GM19395 (cell line): ENCODE results near the gene MRPS18B.
"Not testable (repeated sequence)": the region's sequence is repeated elsewhere in the genome, so short reads cannot be mapped to it uniquely, and the experiment has no call there.

ENCODE experiments used
- ATAC-seq: cut with Tn5 transposase; IDR thresholded peaks from one replicate; pipeline ENCODE4 v1.9.1; 2021; ENCODE audit warnings: mild to moderate bottlenecking, moderate library complexity; ENCODE audit not compliant: unreplicated experiment

Gene MRPS18B

DNA sequence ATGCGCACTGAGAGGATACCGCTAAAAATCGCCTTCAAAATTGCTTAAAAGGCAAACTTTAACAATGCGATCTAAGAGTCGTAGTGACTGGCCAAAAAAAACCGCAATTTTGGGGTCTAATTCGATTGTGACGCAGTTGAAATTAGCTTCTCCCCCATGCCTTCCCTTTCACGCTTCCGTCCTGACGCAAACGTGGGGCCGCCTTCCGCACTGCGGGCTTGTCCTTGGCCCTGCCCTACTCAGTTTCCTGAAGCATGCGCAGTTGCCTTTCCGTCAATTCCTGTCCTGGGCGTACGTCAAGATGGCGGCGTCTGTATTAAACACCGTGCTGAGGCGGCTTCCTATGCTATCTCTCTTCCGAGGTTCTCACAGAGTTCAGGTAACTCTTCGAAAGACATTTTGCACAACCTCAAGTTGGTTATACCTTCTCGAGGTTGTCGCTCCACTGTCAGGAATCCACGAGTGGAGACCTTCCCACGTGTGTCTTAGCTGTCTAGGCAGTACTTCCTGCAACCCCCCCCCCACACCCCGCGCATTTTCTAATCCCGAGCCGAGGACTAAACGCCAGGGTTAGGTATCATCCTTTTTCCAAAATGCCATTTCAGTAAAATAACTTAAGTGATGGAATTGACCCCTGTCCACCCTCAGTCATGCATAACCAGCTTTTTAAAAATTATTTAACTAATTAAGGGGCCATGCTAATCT, at the start of gene MRPS18B:
Gene MRPS18B (plus strand): TSS at position 276 of the 705 bp plus-strand sequence. CDS start 26 bp downstream, at position 302.
- peak; percentile 80 for ATAC-seq

DNA sequence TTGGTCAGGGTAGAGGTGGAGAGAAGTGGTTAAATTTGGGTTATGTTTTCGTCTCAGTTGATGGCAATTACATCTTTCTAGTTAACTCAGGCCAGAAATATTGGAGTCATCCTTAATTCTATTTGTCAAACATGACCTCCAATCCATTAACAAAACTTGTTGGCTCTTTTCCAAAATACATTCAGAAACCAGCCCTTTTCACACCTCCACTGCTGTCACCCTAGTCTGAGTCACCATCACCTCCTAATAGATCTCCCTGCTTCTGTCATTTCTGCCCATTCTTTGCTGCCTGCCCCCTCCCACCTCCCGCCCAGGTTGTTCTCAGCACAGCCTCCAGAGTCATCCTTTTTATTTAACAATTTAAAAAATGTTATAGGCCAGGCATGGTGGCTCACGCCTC, 49.4 kb upstream of the MRPS18B start:
- ATAC-seq: no peak

DNA sequence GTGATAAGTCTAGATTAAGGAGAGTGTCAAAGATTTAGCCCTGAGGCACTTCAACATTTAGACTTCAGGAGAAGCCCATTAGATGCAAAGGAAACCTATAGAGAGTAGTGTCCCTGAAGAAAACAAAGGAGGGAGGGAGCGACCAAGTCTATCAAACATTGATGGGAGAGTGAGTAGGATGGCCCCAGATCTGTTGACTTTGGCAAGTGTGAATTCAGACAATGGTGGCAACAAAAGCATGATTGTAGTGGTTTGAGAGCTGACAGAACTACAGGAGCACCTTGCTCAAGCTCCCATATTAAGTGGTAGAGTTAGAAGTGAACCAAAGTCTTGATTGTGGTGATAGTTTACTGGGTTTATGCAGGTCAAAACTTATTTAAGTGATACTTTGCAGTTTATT, 47.4 kb upstream of the MRPS18B start:
- ATAC-seq: no peak

DNA sequence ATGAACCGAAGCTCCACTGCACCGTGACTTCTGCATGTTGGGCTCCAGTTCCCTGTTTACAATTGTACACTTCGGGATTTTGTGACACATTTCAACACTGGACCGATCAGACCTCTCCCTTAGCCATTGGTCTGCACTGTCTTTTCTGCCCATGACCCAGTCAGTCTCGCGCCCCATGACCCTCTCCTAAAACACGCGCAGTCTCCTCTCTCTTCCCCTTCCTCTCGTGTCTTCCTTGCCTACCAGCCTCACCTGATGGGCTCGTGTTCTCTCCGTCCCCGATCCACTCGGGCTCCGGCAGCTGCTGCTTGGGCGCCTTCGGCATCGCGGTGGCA, 46.9 kb upstream of the MRPS18B start:
- ATAC-seq: peak; percentile 29

DNA sequence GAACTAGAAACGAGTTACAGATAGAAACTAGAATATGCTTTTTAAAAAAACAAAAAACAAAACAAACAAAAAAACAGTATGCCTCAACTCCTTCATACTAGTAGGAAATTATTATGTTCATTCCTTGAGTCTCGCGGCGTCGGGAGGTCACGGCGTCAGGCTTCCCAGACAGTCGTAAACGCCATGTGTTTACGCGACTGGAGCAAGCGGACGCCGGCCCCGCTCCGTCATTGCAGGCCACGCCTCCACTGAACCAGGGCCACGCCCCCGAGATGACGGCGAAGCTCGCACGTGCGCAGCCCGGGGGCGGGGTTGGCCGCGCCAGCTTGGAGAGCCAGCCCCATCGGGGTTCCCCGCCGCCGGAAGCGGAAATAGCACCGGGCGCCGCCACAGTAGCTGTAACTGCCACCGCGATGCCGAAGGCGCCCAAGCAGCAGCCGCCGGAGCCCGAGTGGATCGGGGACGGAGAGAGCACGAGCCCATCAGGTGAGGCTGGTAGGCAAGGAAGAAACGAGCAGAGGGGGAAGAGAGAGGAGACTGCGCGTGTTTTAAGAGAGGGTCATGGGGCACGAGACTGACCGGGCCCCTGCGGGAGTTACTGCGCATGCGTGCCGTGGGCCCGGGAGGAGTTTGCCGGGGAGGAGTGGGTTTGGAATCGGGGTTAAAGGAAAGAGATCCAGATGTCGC, 46.4 kb upstream of the MRPS18B start, which contains the start of gene ABCF1:
Gene ABCF1 (plus strand): TSS at position 368 of the 687 bp plus-strand sequence. CDS start 46 bp downstream, at position 414.
- ATAC-seq: peak; percentile 89

DNA sequence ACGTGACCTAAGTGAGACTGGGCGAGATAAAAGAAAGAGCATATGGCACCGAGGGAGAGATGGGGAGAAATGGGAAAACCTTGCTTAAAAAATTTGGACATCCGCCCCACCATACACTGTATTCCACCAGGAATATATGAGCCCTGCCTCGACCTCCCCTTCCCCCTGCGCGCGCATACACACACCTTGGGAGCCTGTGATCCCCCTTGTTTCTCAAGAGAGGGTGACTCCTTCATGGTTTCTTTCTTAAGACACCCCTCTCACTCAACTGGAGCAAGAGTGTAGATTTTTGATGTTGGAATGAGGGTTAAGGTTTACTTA, 45.9 kb upstream of the MRPS18B start:
- no peak for ATAC-seq

DNA sequence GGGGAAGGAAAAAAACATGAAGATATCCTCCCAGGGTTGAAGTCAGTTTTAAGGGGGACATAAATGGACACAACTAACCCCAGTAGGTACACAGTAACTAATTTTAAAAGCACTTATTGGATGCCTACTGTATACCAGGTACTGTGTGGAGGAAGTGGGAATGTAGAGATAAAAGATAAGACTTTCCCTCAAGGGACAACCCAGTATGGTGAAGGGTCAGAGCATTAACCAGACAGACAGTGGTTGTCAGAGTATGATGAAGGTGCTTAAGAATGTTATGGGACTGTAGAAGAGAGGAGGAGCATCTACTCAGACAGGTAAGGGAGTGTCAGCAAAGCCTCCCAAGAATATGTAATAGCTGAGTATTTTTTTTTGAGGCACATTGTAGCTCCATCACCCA, 45.5 kb upstream of the MRPS18B start:
- no peak for ATAC-seq

DNA sequence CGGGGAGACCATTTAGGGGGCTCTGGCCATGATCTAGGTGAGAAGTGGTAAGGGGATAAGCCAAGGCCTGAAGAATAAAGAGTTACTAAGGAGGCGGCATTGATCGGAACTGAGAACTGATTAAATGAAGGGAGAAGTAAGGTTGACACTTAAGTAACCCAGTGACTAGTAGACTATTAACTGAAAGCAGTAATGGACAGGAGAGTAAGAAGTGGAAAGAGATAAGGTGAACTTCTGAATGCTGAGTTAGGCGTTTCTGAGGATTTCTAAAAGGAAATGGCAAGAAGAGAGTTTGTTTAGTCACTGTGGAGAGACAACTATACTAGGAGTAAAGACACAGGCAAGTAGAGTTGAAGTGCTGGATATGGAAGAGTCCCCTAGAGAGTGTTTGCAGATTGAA, 44.5 kb upstream of the MRPS18B start:
- ATAC-seq: no peak

DNA sequence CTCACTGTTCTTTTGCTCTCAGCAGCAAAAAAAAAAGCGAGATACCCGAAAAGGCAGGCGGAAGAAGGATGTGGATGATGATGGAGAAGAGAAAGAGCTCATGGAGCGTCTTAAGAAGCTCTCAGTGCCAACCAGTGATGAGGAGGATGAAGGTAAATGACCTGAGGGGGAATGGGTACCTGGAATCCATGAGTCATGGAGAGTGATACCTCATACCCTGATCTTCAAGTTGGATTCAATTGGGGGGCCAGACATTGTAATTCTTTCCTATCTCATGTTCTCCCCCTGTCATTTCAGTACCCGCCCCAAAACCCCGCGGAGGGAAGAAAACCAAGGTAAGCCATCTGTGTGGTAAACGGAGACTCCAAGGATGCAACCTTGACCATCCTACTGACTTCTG, 39.6 kb upstream of the MRPS18B start:
- no peak for ATAC-seq

DNA sequence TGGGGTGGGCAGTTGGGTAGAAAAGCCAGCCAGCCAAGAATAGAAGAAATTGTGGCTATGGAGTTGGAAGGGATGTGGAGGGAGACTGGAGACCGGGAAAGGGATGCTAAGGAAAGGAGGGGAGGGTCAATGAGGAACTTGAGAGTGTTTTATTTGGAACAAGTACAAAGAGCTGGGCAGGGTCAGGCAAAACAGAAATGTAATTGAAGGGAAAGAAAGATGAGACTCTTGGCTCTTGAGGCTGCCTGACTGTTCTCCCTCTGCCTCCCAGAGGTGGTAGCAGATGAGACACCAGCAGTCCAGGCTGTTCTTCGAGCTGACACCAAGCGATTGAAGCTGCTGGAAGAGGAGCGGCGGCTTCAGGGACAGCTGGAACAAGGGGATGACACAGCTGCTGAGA, 33.7 kb upstream of the MRPS18B start:
- ATAC-seq: no peak

DNA sequence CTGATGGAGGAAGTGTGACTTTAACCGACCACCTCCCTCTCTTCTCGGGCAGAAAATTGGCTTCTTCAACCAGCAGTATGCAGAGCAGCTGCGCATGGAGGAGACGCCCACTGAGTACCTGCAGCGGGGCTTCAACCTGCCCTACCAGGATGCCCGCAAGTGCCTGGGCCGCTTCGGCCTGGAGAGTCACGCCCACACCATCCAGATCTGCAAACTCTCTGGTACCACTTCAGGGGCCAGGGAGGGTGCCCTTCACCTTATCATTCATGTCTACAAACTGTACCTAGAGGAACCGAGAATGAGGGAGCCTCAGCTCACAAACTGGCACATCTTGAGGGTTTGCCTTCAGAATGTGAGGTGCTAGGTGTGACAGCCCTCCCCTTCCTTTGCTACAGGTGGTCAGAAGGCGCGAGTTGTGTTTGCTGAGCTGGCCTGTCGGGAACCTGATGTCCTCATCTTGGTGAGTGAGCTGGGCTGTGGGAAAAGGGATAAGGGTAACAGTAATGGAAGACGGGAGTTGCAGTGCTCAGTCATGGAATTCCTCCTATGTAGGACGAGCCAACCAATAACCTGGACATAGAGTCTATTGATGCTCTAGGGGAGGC, 27.8 kb upstream of the MRPS18B start:
- ATAC-seq: no peak

DNA sequence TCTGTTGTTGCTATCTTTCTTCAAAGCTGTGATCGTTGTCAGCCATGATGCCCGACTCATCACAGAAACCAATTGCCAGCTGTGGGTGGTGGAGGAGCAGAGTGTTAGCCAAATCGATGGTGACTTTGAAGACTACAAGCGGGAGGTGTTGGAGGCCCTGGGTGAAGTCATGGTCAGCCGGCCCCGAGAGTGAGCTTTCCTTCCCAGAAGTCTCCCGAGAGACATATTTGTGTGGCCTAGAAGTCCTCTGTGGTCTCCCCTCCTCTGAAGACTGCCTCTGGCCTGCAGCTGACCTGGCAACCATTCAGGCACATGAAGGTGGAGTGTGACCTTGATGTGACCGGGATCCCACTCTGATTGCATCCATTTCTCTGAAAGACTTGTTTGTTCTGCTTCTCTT, 27.1 kb upstream of the MRPS18B start:
- ATAC-seq: no peak

DNA sequence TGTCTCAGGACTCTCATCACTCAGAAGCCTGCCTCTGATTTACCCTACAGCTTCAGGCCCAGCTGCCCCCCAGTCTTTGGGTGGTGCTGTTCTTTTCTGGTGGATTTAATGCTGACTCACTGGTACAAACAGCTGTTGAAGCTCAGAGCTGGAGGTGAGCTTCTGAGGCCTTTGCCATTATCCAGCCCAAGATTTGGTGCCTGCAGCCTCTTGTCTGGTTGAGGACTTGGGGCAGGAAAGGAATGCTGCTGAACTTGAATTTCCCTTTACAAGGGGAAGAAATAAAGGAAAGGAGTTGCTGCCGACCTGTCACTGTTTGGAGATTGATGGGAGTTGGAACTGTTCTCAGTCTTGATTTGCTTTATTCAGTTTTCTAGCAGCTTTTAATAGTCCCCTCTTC, 26.6 kb upstream of the MRPS18B start:
- ATAC-seq: no peak

DNA sequence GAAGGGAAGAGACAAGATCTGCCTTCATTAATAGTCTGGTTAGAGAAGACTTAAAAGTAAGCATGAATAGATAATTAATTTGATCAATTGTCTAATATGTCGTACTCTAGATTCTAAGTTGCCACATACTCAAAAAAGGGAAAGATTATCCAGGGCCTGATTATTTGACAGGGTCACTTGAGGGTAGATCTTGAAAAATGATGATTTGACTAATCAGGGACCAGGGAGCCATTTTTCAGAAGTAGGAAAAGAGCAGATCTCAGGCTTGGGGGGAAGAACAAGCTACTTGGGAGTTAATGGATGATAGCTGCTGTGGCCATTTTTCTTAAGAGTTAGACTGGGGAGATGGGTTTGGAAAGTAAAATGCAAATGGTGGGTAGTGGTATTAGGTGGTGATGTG, 25.4 kb upstream of the MRPS18B start:
- no peak for ATAC-seq

DNA sequence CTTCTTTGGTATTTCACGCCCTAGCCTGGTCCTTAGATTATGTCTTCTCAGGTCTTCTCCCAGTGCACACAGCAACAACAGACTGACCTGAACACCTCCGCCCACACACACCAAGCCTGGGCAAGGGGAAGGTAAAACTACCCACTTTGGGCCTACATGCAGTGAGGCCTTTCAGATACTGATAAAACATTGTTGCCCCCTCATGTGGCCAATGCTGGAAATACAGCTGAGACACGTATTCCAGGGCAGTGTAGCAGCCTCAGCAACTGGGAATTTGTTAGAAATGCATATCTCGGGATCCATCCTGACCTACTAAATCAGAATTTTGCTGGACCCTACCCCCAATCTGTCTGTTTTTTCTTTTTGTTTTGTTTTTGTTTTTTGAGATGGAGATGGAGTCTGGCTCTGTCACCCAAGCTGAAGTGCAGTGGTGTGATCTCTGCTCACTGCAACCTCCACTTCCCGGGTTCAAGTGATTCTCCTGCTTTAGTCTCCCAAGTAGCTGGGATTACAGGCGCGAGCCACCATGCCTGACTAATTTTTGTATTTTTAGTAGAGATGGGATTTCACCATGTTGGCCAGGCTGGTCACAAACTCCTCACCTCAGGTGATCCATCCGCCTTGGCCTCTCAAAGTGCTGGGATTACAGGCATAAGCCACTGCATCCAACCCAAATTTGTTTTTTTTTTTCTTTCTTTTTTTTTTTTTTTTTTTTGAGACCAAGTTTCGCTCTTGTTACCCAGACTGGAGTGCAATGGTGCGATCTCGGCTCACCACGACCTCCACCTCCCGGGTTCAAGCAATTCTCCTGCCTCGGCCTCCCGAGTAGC, 20.1 kb upstream of the MRPS18B start:
- ATAC-seq: not testable (repeated sequence)

DNA sequence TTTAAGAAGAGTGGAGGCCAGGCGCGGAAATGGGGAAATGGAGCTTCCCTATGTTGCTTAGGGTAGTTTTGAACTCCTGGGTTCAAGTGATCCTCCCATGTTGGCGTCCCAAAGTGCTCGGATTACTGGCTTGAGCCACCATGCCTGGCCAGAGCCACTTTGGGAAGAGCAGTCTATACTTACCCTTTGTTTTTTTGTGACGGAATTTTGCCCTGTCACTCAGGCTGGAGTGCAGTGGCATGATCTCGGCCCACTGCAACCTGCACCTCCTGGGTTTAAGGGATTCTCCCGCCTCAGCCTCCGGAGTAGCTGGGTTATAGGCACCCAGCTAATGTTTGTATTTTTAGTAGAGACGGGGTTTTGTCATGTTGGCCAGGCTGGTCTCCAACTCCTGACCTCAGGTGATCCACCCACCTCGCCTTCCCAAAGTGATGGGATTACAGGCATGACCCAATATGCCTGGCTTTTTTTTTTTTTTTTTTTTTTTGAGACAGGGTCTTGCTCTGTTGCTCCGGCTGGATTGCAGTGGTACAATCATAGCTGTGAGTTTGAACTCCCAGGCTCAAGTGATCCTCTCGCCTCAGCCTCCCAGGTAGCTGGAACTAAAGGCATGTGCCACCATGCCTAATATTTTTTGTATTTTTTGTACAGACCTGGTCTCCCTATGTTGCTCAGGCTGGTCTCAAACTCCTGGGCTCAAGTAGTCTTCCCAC, 18.6 kb upstream of the MRPS18B start:
- ATAC-seq: no peak

DNA sequence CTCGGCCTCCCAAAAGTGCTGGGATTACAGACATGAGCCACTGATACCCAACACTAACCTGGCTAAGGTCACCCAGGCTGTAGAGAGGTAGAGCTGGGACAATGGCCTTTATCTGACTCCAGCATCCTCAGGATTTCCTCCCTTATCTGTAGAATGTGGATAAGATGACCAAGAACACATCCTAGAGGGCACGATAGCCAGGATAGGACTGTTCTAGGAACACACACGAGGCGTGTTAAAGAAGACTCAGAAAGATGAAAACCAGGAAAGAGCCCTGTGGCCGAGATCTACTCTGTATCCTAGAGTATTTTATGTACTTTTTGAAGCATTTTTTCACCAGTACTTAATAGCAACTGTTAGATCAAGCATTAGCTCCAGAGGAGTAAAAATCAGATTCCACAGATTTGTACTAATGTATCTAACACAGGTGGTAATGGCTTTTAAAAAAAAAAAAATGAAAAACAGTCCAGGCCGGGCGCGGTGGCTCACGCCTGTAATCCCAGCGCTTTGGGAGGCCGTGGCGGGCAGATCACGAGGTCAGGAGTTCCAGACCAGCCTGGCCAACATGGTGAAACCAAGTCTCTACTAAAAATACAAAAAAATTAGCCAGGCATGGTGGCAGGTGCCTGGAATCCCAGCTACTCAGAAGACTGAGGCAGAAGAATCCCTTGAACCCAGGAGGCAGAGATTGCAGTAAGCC, 17.9 kb upstream of the MRPS18B start:
- ATAC-seq: no peak

DNA sequence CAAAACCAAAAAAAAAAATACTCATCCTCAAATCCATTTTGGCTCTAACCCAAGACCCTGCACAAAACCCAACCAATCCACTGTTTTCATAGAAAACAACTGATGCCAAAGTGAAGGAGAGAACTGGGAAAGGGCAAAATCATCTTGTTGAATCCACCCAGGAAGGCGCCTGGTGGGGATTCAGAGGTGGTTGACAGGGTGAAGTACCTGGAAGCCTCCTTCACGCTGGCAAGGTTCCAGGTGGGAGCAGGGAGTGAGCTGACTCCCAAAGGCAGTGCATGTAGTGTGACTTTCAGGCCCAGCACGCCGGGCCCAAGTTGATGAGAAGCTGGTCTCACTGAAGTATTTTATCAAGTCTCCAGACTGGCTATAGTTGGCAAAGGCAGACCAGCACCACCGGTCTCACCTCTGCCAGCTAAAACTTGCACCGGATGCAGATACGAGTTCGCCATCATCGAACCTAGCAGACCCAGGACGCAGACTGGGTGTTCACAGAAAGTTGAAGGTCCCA, 17.1 kb upstream of the MRPS18B start:
- no peak for ATAC-seq

DNA sequence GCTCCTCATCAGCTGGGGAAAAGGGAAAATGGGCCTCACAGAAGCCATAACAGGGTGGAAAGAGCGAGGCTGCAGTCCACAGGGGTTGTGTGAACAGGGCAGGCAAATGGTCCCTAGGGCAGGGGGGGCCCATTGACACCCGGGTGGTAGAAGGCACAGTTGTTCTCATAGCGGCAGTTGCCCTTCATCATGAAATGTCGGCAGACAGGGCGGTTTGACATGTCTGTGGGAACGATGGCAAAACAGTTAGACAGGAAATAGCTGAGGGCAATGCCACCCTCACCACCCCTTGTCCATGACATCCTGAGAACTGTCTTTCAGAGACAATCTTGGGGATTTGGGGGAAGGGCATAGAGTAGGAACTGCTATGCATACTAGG, 16.2 kb upstream of the MRPS18B start:
- no peak for ATAC-seq
